Tibial nerve (tissue), 3 donors: ENCODE measurements around the gene HIVEP2.

Experiments
- CTCF ChIP-seq, 5 experiments: fragments of 200-600 bp in 3 of 5; fragments of 450-650 bp in 2 of 5; sonication (generic) in 3 of 5; IDR thresholded peaks; one replicate each; pipeline ENCODE4 v1.5.1; 2016 to 2019; ENCODE audit warnings: antibody characterized with exemption in 5 of 5, mild to moderate bottlenecking in 3 of 5, moderate library complexity in 2 of 5
- POLR2A ChIP-seq, 2 donors: fragments of 450-650 bp; IDR thresholded peaks; one replicate each; pipeline ENCODE4 v1.6.1; 2017; ENCODE audit warnings: antibody characterized with exemption in 2 of 2, mild to moderate bottlenecking in 2 of 2, moderate library complexity in 2 of 2

- TF ChIP-seq POLR2A (IDR thresholded peaks at IDR 0.05) (no peak), CTCF (IDR thresholded peaks at IDR 0.05) (no peak)
Measured at GRCh38 chr6:142846459-142846831, 98.5 kb downstream of the HIVEP2 start.
